Activated CD4-positive, CD25-positive, alpha-beta regulatory T cell treated with anti-CD3 and anti-CD28 coated beads, Interleukin-2, amount 50 U/mL, for 24 hours (primary cell): ENCODE results near the gene B4GAT1.
"Not testable (repeated sequence)": the region's sequence is repeated elsewhere in the genome, so short reads cannot be mapped to it uniquely, and the experiment has no call there.

Experiments
- ATAC-seq, 2 donors: fragments of 150-1000 bp; cut with Tn5 transposase; one replicate each; pipeline ENCODE4 v1.10.0; 2021; ENCODE audit warnings: mild to moderate bottlenecking in 1 of 2, moderate library complexity in 1 of 2

Gene B4GAT1

DNA sequence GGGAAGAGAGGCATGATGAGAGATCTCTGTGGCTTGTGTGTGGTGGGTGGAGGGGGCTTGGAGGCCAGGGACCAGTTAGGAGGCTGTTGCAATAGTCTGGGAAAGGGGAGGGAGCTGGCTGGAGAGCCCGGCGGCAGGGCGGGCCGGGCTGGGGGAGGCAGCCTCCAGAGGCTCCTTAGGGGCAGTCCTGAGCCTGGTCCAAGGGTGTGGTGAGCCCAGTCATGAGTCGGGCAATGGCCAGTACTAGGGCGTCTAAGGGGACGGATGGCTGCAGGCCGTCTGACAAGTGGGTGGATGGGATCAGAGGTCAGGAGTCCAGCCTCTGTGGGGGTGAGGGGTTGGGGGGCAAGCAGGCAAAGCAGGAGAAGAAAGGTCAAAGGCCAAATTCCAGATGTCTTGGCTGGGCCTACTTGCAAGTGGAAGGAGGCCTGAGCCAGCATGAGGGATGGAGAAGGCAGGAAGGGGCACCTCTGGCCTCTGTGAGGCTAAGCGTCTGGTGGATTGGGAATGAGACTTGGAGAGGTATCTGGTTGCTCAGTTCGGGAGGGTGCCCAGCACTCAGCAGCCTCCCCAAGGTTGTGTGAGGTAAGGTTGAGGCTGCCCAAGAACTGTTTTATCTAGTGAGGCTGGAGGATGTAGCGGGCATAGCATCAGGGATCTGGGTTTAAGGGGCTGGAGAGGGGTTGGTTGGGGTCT, 24.5 kb downstream of the B4GAT1 start:
- no peak for ATAC-seq

DNA sequence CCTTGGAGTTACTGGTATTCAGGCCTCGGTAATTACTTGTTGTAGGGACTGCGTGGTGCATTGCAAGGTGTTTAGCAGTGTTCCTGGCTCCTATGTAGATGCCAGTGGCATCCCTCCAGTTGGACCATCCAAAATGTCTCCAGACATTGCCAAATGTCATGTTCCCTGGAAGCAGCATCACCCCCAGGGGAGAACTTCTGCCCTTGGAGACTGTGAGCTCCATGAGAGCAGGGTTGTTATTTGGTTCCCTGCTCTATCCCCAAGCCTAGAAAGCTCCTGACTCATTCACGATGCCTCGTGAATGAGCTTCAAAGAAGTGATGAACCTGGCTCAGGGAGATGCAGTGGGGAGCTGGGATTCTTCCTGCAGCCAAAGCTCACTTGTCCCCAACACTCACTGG, 25.8 kb downstream of the B4GAT1 start:
- ATAC-seq, result no peak

DNA sequence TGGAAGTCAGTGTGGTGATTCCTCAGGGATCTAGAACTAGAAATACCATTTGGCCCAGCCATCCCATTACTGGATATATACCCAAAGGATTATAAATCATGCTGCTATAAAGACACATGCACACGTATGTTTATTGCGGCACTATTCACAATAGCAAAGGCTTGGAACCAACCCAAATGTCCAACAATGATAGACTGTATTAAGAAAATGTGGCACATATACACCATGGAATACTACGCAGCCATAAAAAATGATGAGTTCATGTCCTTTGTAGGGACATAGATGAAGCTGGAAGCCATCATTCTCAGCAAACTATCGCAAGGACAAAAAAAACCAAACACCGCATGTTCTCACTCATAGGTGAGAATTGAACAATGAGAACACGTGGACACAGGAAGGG, 26.7 kb downstream of the B4GAT1 start:
- not testable (repeated sequence) for ATAC-seq

DNA sequence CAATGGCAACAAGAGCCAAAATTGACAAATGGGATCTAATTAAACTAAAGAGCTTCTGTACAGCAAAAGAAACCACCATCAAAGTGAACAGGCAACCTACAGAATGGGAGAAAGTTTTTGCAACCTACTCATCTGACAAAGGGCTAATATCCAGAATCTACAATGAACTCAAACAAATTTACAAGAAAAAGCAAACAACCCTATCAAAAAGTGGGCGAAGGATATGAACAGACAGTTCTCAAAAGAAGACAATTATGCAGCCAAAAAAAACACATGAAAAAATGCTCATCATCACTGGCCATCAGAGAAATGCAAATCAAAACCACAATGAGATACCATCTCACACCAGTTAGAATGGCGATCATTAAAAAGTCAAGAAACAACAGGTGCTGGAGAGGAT, 27.1 kb downstream of the B4GAT1 start:
- not testable (repeated sequence) for ATAC-seq

DNA sequence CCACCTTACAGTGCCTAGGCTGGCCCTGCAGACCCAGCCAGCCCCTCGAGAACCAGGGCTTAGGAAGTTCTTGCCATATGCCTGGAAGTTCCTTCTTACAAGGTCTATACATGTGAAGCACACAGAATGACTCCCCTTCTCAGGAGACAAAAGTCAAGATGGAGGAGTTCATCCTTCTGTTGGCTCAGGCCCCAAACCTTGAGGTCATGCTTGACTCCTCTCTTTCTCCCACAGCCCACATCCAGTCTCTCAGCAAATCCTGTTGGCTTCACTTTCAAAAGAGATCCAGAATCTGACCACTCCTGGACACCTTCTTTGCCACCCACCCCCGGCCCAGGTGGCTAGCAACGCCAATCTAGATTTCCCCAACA, 28.8 kb downstream of the B4GAT1 start:
- no peak for ATAC-seq

DNA sequence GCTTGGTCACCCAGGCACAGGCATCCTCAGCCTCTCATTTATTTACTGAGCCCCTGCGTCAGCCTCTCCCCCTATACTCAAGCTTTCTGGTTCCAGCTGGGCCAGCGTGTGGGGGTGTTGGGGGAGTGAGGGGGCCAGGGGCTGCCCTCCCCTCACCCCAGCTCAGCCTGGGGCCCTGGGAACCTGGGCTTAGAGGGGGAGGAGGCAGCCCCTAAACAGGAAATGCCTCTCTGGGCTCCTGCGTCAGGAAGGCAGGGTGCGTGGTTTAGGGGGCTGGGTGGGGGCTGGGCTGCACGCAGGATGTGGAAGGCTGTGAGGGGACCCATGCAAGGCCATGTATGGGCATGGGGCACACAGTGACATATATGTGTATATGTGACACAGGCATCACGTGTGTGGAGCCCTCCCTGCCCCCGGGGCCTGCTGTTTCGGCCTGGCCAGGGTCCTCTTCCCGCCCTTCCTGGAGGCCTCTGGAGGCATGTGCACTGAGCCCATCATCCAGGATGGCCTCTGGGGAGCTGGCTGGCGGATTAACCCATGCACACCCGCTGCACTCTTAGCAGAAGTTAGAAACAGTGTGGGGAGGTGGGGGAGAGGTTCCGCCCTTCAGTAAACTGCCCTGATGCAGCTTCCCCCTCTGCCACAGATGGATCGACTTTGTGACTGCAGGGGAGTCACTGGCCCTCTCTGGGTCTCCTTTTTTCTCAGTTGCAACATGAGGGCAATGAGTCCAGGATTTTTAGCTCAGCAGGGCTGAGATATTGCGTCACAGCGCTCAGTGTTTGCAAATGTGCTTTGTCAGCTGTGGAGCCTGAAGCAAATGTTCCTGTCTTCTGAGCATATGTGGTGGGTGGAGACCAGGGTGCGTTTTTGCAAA, 29.5 kb downstream of the B4GAT1 start:
- peak; percentile 55 to 60 for ATAC-seq

DNA sequence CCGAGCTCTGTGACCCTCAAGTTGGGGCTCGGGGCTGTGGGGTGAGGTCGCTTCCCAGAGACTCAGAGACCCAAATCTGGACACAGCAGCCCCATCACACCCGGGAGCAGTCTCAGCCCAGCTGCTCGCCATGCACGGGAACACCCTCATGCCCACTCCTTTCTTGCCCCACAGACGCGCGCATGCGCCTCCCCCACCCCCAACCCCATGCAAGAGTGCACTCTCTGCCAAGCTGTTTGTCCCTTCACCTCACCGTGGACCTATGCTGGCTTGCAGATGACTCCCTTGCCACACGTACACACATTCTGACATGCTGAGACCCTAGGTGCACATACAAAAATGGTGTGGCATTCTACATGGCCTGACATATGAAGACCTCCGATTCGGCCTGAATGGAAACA, 30.1 kb downstream of the B4GAT1 start:
- ATAC-seq, result no peak

DNA sequence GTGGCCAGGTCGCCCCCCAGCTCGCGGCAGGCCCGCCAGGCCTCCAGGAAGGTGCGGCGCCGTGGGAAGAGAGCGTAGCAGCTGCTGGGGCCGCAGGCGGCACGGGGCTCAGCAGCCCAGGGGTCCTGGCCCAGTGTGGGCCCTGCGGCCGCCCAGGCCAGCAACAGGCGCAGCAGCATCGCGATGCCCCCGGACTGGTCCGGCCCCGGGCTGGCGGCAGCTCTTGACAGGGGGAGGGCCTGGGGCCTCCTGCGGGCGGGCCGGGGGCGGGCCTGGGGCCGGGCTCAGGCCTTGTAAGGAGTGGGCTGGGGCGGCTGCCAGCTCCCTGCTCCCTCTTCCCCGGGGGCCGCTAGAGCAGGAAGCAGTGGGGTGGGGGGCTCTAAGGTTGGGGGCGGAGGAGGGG, 30.6 kb downstream of the B4GAT1 start, which contains the start of gene CD248:
TSS of gene CD248 (minus strand) at position 196 of the 403 bp plus-strand sequence. CDS start at position 179, 17 bp downstream.
- no peak for ATAC-seq

DNA sequence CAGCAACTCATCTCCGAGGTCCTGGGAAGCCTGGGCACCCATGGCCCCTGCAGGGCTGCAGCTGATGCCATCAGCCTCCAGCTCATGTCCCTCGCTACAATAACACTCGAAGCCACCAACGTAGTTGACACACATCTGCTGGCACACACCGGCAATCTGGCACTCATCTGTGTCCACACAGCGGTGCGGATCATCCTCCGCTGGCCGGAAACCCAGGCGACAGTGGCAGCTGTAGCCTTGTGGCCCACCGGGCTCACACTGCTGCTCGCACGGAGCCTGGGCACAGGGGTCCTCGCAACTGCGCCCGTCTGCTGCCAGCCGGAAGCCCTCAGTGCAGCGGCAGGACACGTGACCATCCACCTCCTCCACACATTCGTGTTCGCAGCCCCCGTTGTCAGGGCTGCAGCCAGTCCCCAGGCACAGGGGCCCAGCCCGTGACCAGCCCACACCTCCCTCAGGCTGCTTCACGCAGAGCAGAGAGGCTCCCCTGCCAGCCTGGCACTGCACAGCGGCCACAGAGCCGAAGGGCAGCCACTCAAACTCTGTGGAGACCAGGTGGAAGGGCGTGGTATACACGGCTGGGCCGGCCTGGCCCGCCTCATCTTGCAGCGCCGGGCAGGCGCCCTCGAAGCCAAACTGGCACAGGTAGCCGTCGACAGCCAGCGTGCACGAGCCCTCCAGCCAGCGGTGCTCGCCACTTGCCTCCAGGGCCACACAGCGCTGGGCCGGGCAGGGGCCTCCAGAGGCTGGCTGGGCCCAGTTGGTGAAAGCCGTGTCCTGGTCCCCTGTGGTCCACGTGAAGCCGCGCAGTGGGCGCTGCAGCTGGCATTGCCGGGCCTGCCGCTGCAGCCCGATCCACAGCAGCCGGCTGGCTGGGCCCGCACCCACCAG, 31.3 kb downstream of the B4GAT1 start:
- no peak for ATAC-seq

DNA sequence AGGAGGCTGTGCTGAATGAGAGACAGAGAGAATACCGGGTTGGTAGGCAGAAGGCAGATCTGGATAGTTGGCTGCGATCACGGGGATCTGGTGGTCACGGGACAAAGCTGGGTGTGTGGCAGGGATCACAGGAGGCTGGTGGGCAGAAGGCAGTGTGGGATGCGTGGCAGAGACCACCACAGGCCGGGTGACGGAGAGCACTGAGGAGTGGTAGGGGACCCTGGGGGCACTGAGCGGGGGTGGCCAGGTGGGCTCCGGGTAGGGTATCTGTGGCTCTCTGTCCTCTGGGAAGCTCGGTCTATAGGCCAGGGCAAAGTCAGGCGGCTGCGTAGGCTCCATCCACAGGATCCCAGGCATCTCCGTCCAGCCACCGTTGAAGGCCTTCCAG, 31.9 kb downstream of the B4GAT1 start:
- no peak for ATAC-seq

DNA sequence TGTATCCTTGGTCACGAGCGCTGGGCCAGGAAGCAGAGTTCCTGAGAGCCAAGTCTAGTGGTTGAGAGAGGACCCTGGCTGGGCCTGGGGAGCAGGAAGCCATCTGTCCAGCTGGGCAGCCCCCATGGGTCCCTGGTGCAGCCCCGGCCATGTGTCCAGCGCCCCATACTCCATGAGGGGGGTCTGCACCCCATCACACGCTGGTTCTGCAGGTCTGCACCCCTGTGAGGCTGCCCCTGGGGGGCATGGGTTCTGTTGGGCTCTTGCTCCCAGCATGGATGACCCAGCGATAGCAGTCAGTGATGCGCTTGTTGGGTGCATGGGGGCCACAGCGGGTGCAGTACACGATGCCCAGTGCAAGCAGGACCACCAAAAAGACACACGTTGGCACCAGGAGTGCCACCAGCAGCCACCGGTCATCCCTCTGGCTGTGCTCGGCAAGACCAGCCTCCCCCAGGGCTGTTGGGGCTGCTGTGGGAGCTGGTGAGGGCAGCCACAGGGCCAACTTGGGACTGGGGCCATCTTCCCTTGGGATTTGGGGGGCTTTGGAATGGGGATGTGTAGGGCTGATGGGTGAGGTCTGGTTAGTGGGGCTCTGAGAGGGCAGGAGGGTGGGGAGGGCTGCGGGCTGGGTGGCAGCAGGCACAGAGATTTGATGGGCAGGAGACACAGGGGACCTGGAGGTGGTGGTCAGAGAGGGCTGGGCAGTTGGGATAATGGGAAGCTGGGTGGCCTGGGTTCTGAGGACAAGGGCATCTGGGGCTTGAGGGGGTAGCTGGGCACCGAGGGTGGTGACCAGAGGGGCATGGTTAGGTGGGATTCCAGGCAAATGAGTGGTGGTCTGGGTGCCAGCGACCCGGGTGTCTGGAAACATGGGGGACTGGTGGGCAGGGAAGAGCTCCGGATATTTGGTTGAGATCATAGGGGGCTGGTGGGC, 32.6 kb downstream of the B4GAT1 start:
- no peak for ATAC-seq

DNA sequence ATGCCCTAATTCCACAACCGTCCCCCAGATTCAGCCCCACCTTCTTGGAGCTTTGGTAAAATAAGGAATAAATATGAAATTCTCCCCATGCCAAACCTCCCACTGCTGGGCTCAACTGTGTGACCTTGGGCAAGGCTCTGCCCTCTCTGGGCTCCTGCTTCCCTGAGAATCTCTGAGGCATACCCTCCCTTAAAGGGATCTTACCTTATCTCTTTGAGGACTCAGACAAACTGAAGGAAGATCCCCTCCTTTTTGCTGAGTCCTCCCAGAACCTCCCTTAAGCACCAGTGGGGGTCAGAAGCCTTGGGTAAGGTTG, 33.3 kb downstream of the B4GAT1 start:
- no peak for ATAC-seq

DNA sequence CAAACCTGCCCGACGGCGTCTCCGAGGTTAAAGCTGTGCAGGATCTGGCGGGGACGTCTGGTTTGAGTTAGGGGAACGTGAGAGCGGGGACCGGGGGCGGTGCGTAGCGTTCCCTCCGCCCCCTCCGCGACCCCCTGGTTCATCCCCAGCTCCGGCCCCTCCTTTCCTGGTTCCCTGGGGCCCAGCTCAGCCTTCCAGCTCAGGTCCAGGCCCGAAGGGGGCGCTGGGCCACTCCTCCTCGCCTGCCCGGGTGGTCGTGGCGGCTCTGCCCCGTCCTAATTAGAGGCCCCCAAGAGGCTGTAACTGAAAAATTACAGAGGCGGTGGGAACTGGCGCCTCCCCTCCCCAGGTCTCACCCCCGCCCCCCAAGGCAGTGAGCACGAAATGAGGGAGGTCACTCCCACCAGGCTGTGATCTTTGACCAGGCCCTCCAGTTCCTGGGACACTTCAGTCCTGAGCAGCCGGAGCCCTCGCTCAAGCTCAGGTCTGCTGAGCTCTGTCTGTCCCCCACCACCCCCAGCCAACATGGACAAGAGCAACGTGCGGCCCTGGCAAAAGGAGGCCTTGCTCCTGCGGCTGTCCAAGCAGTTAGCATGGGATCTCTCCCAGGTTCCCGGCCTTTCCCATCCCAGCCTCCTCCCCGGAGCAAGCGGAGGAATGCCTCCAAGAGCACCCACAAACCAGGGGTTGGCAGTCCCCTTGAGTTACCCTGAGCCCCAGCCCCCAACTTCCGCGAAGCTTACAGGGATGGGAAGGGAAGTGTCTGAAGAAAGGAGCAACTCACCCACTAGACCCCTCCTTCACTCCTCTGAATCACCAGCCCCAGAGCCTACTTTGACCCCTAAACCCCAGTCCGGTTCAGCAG, 33.9 kb downstream of the B4GAT1 start:
- ATAC-seq, result no peak

DNA sequence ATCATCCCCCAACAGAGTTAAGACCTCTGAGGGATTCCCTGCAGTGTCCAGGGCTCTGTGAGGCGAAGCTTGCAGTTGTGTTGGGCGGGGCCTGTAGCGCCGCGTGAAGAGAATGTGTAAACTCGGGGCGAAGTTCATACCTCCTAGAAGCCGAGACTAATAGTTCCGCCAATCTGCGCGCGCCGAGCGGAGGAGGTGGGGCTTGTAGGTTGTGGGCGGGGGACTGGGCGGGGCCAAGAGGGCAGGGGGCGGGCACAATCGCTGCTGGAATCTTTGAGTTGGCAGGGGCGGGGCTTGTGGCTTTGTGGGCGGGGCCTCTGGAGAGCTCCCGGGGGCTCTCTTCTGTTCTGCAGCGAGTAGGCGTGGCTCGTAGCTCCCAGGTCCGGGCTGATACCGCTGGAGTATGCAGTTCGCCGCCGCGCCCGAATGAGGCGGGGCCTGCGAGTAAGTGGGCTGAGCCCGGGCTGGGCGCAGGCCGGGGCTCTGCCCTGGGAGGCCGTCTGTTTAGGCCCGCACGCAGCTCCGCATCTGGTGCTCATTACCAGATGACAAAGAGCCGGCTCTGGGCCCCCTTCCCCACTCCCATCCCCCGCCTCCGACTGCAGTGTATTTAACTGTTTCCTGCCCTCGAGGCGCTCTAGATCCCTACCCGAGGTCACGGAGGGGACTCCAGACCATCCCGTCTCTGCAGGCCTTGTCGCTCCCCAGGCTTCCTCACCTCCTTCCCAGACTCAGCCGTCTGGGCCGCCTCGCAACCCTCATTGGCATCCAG, 34.7 kb downstream of the B4GAT1 start:
- peak; percentile 79 for ATAC-seq

DNA sequence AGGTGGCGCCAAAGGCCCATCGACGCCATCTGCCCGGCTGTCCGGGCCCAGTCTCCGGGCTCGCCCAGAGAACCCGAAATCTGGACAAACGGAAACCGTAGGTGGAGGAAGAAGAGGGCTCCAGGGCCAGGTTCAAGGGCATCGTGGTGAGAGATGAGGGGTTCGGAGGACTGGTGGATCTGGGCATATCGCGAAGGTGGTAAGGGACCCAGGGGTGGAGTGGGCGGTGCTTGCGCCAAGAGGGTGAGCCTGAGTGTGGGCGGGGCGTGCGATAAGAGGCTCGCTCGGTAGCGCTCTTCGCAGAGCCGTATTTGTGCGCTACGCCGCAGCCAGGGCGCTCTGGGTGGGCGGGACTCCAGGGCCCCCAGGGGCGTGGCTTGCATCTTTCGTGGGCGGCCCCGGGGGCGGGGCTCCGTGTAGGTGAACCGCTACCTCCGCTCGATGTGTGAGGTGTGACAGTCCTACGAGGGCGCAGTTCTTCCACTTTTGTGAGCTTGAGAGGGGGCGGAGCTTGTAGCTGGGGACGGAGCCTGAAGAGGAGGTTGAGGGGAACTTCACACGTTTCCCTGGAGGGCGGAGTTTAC, 35.4 kb downstream of the B4GAT1 start:
- ATAC-seq, result peak; percentile 74 to 77

DNA sequence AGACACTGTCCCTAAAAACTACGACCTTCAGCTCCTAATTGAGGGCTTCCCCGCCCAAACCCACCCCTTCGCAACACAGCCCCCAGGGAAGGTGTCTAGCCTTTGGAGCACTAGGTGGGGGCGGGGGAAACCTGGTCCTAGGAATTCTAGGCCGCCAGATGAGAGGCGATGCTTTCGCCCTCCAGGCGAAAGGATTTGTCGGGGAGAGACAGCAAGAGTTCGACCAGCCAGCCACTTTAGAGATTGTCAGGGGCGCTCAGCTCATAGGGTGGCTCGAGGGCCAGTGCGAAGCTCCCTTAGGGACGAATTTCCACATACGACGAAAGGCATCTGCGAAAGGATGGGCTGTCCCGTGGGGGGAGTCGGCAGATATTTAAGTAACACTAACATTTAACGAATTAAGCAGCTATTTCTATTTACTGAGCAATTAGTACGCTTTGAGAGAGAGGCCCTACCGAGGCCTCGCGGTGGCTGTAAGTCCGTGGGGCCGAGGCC, 35.9 kb downstream of the B4GAT1 start:
- no peak for ATAC-seq

DNA sequence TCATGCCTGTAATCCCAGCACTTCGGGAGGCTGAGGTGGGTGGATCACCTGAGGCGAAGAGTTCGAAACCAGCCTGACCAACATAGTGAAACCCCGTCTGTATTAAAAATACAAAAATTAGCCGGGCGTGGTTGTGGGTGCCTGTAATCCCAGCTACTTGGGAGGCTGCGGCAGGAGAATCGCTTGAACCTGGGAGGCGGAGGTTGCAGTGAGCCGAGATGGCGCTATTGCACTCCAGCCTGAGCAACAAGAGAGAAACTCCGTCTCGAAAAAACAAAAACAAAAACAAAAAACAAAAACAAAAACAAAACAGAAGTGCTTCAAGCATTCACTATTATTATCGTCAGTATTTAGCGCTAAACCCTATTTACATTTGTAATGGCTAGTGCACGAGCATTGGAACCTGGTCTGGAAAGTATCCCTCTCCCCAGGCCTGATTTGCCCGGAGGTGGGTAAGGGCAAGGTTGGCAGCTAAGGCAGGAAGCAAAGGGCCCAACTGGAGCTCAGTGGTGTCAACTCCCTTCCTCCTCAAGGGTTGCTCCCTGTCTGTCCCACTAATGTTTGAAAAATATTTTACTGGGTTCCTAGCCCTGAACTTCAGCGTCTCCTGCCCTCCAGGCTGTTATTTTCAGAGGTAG, 36.5 kb downstream of the B4GAT1 start:
- ATAC-seq, result not testable (repeated sequence)

DNA sequence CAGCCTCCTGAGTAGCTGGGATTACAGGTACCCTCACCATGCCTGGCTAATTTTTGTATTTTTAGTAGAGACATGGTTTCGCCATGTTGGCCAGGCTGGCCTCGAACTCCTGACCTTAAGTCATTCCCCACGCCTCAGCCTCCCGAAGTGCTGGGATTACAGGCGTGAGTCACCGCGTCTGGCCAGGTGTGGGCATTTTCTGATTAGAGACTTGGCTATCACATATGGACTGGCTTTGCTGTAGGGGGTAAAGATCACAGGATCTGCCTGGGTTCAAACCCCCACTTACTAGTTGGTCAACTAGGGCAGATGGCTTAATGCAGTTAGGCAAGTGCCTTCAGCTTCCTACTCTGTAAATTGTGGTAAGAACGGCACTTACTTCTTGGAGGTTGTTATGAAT, 37.1 kb downstream of the B4GAT1 start:
- ATAC-seq, result no peak

DNA sequence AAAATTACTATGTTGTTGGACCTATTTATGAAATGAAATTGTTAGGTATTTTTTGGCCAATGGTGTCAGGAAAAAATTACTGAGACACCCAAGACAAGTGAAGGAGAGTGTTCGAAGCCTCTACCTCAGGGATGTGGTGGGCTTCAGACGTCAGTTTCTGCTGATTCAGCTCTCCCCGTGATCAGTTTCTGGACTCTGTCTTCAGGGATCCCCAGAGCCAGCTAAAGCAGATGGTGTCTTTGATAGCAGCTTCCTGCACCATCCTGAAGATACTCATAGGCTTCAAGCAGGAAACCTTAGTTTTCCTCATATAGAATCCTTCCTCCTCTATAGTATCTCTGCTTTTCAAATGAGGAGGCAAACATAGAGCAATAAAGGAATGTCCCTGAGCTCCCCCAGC, 38.0 kb downstream of the B4GAT1 start:
- ATAC-seq, result no peak
